Right lobe of liver (tissue), 6 donors: ENCODE measurements around the gene NDUFA5. TPM values are rescaled to one million over a fixed set of nuclear protein-coding genes. Genes with fewer than 3 reads are reported as not detected.

Source experiments
- ATAC-seq, 4 donors: fragments of 200-7000 bp; cut with Tn5 transposase; one replicate each; pipeline ENCODE4 v1.9.1; 2020; ENCODE audit warnings: mild to moderate bottlenecking in 4 of 4, moderate library complexity in 4 of 4
- DNase-seq, 3 donors: peaks; one replicate each; pipeline ENCODE4 v3.0.0-alpha.2; 2020
- H3K27ac ChIP-seq, 3 donors: fragments of 200-600 bp; one replicate each; pipeline ENCODE4 v1.8.0; 2022
- H3K27me3 ChIP-seq, 2 donors: fragments of 200-600 bp; one replicate each; pipeline ENCODE4 v1.8.0; 2022
- H3K36me3 ChIP-seq, 4 donors: fragments of 200-600 bp; sonication (generic) in 1 of 4; one replicate each; pipeline versions ENCODE4 v1.5.1 to v1.8.0; 2017 to 2022; ENCODE audit warnings: control low read depth in 1 of 4
- H3K4me1 ChIP-seq, 4 donors: fragments of 200-600 bp; sonication (generic) in 1 of 4; one replicate each; pipeline versions ENCODE4 v1.5.1 to v1.8.0; 2017 to 2022; ENCODE audit warnings: control low read depth in 1 of 4
- H3K4me3 ChIP-seq, 3 donors: fragments of 200-600 bp; one replicate each; pipeline ENCODE4 v1.8.0; 2022
- H3K9me3 ChIP-seq, 4 donors: fragments of 200-600 bp; sonication (generic) in 1 of 4; one replicate each; pipeline versions ENCODE4 v1.5.1 to v1.8.0; 2017 to 2022; ENCODE audit warnings: control low read depth in 1 of 4
- CTCF ChIP-seq, 4 donors: fragments of 200-600 bp in 3 of 4; fragments of 450-650 bp in 1 of 4; IDR thresholded peaks; one replicate each; pipeline versions ENCODE4 v1.5.1 to v1.8.0; 2016 to 2022; ENCODE audit warnings: antibody characterized with exemption in 4 of 4, mild to moderate bottlenecking in 2 of 4
- POLR2A ChIP-seq: fragments of 450-650 bp; IDR thresholded peaks from one replicate; pipeline ENCODE4 v1.6.1; 2017; ENCODE audit warnings: antibody characterized with exemption, mild to moderate bottlenecking
- WGBS: methylation state at CpG from one replicate; pipeline ENCODE4 v1.1.6; 2018; ENCODE audit warnings: low coverage, low lambda C conversion rate; ENCODE audit not compliant: insufficient coverage; ENCODE audit errors: missing lambda C conversion rate; 5-methylcytosine and 5-hydroxymethylcytosine counted together
- intact Hi-C, 2 donors: fragments of 100-400 bp; cut with DNase I; formaldehyde crosslinking; loops; one replicate each; pipeline versions ENCODE4 v1.11.2 to v1.14.1; 2022
- long read RNA-seq: library from polyadenylated mRNA; unstranded; transcript quantifications from one replicate; pipeline ENCODE4 v2.0.0, GENCODE V29; 2019
- total RNA-seq, 6 experiments: library from RNA; depleted of rRNA in 2 of 6; stranded (reverse); fragments of >200 nt in 2 of 6; fragmentation: NEBNext Ultra II Directional in 3 of 6; extraction: Animal tissue kit (Norgen Biotek cat#: 25700) in 3 of 6; gene quantifications; one replicate each; pipeline versions ENCODE4 v1.1.0 to v1.2.4, GENCODE V29; 2016 to 2023
- donor health status: DM: no; HTN: yes; CAD: no.
- donor health status: DM: no; HTN: no; CAD: no.
- donor health status: DM: no; HTN: no; CAD: no.
- donor health status: DM: no; HTN: yes; CAD: no.
- donor health status: DM: no; HTN: yes; CAD: no.

Gene NDUFA5
- total RNA-seq: 10 to 100 TPM; 23.4 to 50.4 (median 44.0) TPM
- long read RNA-seq, transcript NDUFA5-201 (5 exons, 1,901 nt): major isoform, 25 of 32 reads
- long read RNA-seq, partial matches to known transcripts: 1 of 32 reads
- long read RNA-seq, other reads (novel, unspliced or antisense): 6 of 32 reads

DNA sequence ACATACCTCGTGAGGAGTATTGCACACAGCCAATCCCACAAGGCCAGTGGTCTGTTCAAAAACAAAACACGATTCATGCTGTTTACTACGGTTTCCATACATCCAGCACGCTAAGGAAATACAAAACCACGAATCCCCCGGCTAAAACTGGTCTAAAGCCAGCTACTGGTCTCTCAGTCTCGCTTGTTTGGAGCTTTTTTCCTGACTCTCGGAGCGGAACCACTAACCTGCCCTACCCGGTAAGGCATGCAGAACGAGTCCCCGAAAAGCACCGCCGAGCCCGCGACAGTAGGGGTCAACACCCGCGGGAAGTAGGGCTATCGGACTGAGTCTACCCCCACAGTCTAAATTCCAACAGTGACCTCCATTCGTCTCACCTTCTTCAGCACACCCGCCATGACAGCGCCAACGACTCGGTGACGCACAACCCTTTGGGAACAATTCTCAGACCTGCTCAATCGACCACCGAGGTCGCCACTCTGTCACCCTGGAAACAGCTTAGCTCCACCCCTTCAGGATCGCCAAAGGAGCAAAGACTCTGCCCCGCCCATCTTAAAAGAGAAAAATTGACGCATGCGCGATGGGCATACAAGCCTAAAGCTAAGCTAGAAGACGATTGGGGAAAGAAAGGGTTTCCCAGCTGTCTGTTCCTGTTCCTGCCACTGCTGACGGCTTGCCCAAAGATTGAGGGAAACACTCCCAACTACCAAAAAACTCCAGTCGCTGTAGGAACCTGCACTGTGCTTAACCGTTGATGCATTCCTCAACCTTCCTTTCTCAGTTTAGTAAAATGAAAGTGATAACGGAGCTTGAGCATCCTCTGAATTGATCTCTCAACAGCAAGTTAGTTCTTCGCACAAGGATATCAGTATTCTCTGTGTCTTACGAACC lies at the start of gene NDUFA5:
Gene NDUFA5, minus strand, starts transcription at position 421 of the 891 bp plus-strand sequence. Its CDS starts 23 bp downstream, at position 398.
- intact Hi-C loops: no loop called here
- TF ChIP-seq POLR2A: peak; percentile 52
- no peak for TF ChIP-seq CTCF (IDR thresholded peaks at IDR 0.05)
- peak; percentile 100 for ATAC-seq
- Histone ChIP-seq H3K36me3 (peaks cover 0 to 3% (median 0%) of the 10 kb centered on the region in 4 donors), H3K9me3 (no peaks in the 10 kb centered on the region), H3K27ac (peak within 1 kb of the TSS; percentile 81 to 92 (median 82)), H3K4me3 (peak within 1 kb of the TSS; percentile 67 to 92 (median 73)), H3K27me3 (no peaks in the 10 kb centered on the region), H3K4me1 (peaks cover 0 to 8% (median 0%) of the 10 kb centered on the region in 4 donors)
- peak; percentile 94 to 99 (median 96) for DNase-seq
- 0% methylated on average over 28 of the region's 40 CpGs for WGBS

DNA sequence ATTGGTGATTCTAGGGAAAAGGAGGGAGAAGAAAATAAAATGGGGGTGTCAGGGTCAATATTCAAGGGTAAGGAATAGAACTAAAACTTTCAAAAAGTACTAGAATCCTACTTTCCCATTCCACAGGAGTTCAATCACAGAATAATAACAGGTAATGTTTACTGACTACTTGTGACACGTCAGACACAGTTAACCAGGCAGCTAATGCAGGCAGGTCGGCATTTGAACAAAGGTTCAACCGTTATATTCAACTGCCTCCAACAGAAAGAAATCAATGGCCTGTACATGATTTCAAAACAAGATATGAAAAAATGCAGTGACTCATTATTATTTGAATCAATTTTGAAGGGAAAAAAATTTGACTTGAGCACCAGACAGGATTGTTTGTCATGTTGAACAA lies 47.1 kb upstream of the NDUFA5 start:
- no peak overlapping the region for H3K27ac ChIP-seq
- 18% methylated on average over 3 of the region's 3 CpGs for WGBS
- intact Hi-C loops: no loop called here
- no peaks in the 10 kb centered on the region for H3K9me3 ChIP-seq
- peak in 3 of 4 donors; percentile 30 to 97 (median 38) for ATAC-seq
- DNase-seq: no peak
- H3K27me3 ChIP-seq: no peaks in the 10 kb centered on the region
- no peaks in the 10 kb centered on the region for H3K4me1 ChIP-seq
- no peak overlapping the region for H3K4me3 ChIP-seq
- TF ChIP-seq POLR2A: no peak
- no peak for TF ChIP-seq CTCF (IDR thresholded peaks at IDR 0.05)
- no peaks in the 10 kb centered on the region for H3K36me3 ChIP-seq

- no peaks in the 10 kb centered on the region for H3K36me3 ChIP-seq
- TF ChIP-seq POLR2A: no peak
- no peak for TF ChIP-seq CTCF (IDR thresholded peaks at IDR 0.05)
- no peaks in the 10 kb centered on the region for H3K4me1 ChIP-seq
- no peak overlapping the region for H3K27ac ChIP-seq
- DNase-seq (no peak), ATAC-seq (no peak)
- no peaks in the 10 kb centered on the region for H3K9me3 ChIP-seq
- no peak overlapping the region for H3K4me3 ChIP-seq
- intact Hi-C loops: no loop called here
- no peaks in the 10 kb centered on the region for H3K27me3 ChIP-seq
- 84% methylated on average over 3 of the region's 3 CpGs for WGBS
Measured at GRCh38 chr7:123602648-123603047, 45.0 kb upstream of the NDUFA5 start.

- DNase-seq: no peak
- H3K27ac ChIP-seq: no peak within 1 kb of the TSS
- no peaks in the 10 kb centered on the region for H3K9me3 ChIP-seq
- no peaks in the 10 kb centered on the region for H3K36me3 ChIP-seq
- 89% methylated on average over 4 of the region's 4 CpGs for WGBS
- no peak for ATAC-seq
- no peak within 1 kb of the TSS for H3K4me3 ChIP-seq
- no peaks in the 10 kb centered on the region for H3K27me3 ChIP-seq
- TF ChIP-seq CTCF (IDR thresholded peaks at IDR 0.05) (no peak), POLR2A (no peak)
- H3K4me1 ChIP-seq: no peaks in the 10 kb centered on the region
- intact Hi-C loops: no loop called here
Measured at GRCh38 chr7:123601530-123601929, 43.9 kb upstream of the NDUFA5 start, which contains the start of gene ASB15. ASB15 (plus strand) TSS chr7:123601821; CDS start chr7:123614503, 12,682 bp downstream.
